ENCODE results near the gene DHDH.

DHDH gene

GRCh38 chr19:48943081-48943480, 9.6 kb downstream of the DHDH start:
- H3K9me3 ChIP-seq, result peaks cover 0 to 10% (median 8%) of the 10 kb centered on the region in 3 donors
- H3K36me3 ChIP-seq, result no peaks in the 10 kb centered on the region
- no peak for DNase-seq
- no peak overlapping the region for H3K27ac ChIP-seq
- intact Hi-C loops (cut with DNase I; ENCODE audit: low total_unique reads), result no loop called here
- no peak for TF ChIP-seq CTCF (IDR thresholded peaks at IDR 0.05)
- no peak overlapping the region for H3K4me3 ChIP-seq
- no peaks in the 10 kb centered on the region for H3K27me3 ChIP-seq
- H3K4me1 ChIP-seq, result no peaks in the 10 kb centered on the region

- no peak for DNase-seq
These were observed 11.9 kb downstream of the DHDH start for GRCh38 chr19:48945415-48945814.

GRCh38 chr19:48945817-48946216, 12.3 kb downstream of the DHDH start:
- H3K9me3 ChIP-seq, result peaks cover 0 to 6% (median 5%) of the 10 kb centered on the region in 3 donors
- intact Hi-C loops (cut with DNase I; ENCODE audit: low total_unique reads), result no loop called here

More at GRCh38 chr19:48945415-48945814, 11.9 kb downstream of the DHDH start:
- Histone ChIP-seq H3K9me3 (peaks cover 0 to 10% (median 8%) of the 10 kb centered on the region in 3 donors), H3K27ac (no peak overlapping the region), H3K4me3 (no peak overlapping the region), H3K36me3 (no peaks in the 10 kb centered on the region), H3K27me3 (no peaks in the 10 kb centered on the region), H3K4me1 (no peaks in the 10 kb centered on the region)
- no peak for TF ChIP-seq CTCF (IDR thresholded peaks at IDR 0.05)
- intact Hi-C loops (cut with DNase I; ENCODE audit: low total_unique reads), result no loop called here

GRCh38 chr19:48946463-48947257, 13.2 kb downstream of the DHDH start:
- no peak overlapping the region for H3K27ac ChIP-seq
- DNase-seq, result no peak
- no peak for TF ChIP-seq CTCF (IDR thresholded peaks at IDR 0.05)
- no peaks in the 10 kb centered on the region for H3K36me3 ChIP-seq
- intact Hi-C loops (cut with DNase I; ENCODE audit: low total_unique reads), result no loop called here
- H3K4me1 ChIP-seq, result no peaks in the 10 kb centered on the region
- H3K9me3 ChIP-seq, result no peaks in the 10 kb centered on the region
- H3K27me3 ChIP-seq, result no peaks in the 10 kb centered on the region
- no peak overlapping the region for H3K4me3 ChIP-seq

More at GRCh38 chr19:48945817-48946216, 12.3 kb downstream of the DHDH start:
- Histone ChIP-seq H3K27ac (no peak overlapping the region), H3K4me1 (no peaks in the 10 kb centered on the region), H3K27me3 (no peaks in the 10 kb centered on the region), H3K36me3 (no peaks in the 10 kb centered on the region), H3K4me3 (no peak overlapping the region)
- no peak for DNase-seq
- TF ChIP-seq CTCF (IDR thresholded peaks at IDR 0.05), result no peak

- H3K36me3 ChIP-seq, result no peaks in the 10 kb centered on the region
- no peaks in the 10 kb centered on the region for H3K4me1 ChIP-seq
- no peak overlapping the region for H3K4me3 ChIP-seq
- no peaks in the 10 kb centered on the region for H3K27me3 ChIP-seq
- intact Hi-C loops (cut with DNase I; ENCODE audit: low total_unique reads), result no loop called here
- H3K9me3 ChIP-seq, result no peaks in the 10 kb centered on the region
- no peak overlapping the region for H3K27ac ChIP-seq
- no peak for DNase-seq
- no peak for TF ChIP-seq CTCF (IDR thresholded peaks at IDR 0.05)
These were observed 13.7 kb downstream of the DHDH start for GRCh38 chr19:48947258-48947542.
